GM19455 (cell line): ENCODE data around the gene KIAA1143.

Experiments
- ATAC-seq: cut with Tn5 transposase; IDR thresholded peaks from one replicate; pipeline ENCODE4 v1.9.1; 2021; ENCODE audit not compliant: unreplicated experiment

The KIAA1143 gene

DNA sequence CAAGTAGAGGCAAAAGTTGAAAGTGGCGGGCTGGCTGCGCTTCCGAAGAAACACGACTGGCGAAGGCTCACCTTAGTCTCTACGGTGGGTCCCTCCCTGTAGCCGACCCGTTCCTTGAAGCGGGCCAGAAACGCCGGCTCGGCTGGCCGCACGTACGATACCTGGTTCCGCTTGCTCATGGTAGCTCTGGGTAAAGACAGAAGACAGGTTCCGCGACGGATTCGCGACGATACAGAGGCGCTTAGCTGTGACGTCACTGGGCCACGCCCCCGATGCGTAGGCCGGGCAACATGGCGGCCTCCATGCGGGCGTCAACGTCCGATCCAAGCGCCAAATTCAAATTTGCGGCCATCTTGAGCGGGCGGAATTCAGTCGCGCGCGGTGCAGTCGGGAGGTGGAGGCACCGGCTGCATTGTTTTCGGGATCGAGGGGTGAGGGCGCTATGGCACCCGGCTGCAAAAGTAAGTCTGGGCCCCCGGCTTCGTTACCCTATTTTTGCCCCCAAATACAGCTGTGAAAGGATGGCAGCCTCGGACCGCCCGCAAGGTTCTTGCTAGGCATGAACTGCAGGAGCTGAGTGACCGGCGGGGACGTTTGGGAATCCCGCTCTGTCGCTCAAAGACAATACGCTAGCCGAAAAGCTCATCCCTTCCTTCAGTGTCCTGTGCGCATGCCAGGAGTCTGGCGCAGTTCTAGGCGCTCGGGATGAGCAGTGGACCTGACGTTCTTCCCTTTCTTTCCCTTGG is at the start of gene KIAA1143, which contains the start of gene KIF15:
Gene KIAA1143, minus strand, starts transcription at position 196 of the 746 bp plus-strand sequence. Its CDS starts 17 bp downstream, at position 179.
Gene KIF15, plus strand, starts transcription at position 371 of the 746 bp plus-strand sequence. Its CDS starts 72 bp downstream, at position 443.
- ATAC-seq: peak; percentile 90

DNA sequence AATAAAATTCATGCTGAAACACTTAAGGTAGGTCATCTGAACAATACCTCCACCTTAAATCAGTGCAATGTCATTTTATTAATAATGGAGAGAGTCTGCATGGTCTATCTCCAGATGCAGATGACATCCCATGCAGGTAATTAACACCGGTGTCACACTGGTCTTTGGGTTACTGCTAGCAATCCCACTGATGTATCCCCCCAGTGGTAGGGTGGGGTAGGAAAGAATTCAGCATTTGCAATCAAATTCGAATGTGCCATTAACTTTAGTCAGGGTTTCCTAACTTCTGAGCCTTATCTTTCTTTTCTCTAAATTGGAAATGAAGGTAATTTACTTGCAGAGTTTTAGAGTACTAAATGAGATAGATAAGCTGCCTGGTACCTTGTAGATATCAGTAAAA is 44.5 kb upstream of the KIAA1143 start:
- no peak for ATAC-seq

DNA sequence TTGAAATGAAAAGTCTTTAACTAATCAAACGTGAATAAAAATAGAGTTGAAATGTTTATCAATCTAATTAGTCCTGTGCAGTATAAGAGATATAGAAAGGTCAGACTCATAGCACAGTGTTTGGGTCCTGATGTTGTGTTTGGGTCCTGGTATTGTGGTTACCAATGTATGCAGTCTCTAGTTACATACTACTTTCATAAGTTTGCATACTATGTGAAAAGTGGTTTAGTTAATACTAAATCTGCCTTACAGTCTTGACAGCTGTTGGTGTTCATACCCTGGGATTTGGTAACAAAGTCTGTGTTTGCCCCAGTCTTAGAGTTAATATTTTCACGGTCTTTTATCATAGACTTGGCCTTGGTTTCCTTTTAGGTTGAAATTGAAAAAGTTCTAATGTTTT is 41.9 kb upstream of the KIAA1143 start:
- no peak for ATAC-seq

DNA sequence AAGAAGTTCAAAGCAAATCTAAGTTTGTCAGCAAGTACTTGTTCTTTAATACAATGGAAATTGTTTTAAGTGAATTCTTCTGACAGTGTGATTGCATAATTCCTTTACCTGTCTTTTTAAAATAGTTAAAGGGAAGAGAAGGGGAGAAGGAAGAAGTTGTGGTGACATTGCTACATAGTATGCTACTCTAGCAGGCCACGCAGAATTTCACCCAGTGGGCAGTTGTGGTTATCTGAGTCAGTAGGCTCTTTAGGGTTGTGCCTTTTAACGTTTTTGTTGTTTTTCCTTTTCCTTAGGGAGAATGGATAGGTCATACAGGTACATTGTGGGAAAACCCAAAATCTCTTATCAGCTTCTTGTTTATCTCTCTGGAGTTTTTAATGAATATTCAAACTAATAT is 40.6 kb upstream of the KIAA1143 start:
- no peak for ATAC-seq

DNA sequence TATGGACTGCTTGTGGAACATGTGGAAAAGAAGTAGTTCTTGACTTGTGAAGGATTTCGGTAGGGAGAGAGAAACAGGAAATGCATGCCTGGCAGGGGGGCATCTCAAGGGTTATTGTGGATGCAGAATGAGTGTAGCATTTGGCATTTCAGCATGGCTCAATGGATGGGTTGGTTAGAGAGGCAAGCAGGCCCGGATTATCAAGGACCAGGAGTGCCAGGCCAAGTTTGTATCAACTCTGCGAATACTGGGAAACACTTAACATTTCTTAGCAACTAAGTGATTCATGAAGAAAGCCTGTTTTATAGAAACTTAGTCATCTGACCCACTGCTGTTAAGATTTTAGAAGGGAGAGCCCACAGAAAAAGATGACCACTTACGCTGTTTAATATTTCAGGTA is 33.8 kb upstream of the KIAA1143 start:
- no peak for ATAC-seq

DNA sequence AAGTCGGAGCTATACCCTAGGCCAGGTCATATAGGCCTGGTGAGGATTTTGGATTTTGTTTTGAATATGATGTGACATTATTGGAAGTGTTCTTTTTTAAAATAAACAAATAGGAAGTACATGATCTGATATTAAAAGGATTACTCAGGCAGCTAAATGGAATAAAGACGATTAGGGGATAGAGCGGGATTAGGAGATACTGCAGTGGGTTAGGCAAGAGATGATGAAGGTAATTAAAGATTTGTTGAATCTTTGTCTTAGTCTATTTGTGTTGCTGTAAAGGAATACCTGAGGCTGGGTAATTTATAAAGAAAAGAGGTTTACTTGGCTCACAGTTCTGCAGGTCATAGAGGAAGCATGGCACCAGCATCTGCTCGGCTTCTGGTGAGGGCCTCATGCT is 21.5 kb upstream of the KIAA1143 start:
- ATAC-seq: no peak

DNA sequence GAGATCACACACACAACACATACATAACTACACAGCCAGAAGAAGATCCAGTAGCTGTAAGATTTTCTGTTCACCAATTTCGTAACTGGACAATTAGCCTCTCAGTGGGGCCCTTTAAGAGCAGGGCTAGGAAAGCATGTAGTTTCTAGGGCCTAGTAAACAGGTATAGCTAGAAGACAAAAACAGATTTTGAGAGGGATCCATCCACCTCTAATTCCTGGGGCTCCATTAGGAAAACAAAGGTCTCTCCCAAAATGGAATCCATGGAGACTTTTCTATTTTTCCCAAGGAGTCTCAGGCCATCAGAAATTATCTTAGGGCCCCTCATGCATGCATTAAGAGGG is 10.7 kb upstream of the KIAA1143 start:
- no peak for ATAC-seq

DNA sequence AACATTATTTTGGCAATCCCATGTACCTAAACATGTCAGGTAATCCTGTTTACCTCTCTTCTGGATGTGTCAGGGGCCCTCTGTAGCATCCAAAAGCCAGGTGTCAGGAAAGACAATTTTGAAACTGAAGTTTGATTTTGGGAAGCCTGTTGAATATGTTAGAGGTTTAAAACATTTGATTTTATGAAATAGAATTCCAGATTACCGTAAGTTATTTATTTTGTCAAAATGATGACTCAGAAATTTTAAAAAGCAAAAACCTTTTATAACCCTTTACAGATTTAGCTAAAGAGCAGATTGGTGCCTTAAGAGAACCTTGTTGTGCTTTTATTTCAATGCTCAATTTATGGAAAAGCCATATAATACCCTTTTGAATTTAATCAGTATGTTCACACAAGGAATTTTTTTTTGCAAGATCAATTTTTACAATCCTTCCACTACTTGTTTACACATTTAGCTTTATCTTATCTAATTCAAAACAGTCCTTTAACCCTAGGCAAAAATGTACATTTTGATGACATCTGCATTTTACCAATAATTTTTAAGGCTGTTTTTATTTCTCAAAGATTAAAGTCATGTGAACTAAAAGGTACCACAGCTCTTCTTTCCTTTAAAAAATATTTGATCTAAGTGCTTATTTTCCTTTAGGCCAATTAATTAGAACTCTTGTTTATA is 10.1 kb upstream of the KIAA1143 start:
- no peak for ATAC-seq

DNA sequence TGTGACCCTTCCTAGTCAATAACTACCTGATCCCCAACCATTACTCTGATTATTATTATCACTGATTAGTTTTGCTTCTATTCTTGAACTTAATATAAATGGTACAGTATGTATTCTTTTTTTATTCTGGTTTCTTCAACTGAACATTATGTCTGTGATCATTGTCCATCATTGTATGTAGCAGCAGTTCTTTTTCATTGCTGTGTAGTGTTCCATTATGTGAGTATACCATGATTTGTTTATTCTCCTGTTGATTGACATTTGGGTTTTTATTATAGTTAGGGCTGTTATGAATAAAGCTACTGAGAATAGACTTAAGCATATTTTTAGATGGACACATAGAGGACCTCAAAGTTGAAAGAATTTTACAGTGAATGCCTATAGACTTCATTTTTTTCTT is 2.8 kb upstream of the KIAA1143 start:
- no peak for ATAC-seq

DNA sequence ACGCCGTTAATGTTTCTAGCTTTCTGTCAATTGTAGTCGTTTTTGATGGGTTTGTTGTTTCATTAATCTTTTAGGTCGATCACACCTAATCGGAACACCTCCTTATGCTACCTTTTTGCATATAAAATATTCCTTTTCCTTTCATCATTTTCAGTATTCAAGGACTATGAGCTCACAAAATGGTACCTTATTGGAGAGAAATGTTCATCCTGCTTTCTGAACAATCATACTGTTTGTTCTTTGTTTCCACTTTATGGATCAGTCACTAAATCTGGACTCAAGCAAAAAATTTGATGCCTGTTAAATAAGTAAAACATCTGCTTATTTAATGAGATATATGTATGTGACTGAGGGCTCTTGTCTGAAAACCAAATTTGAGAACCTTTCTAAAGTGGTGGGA is 1.3 kb upstream of the KIAA1143 start:
- ATAC-seq: no peak

DNA sequence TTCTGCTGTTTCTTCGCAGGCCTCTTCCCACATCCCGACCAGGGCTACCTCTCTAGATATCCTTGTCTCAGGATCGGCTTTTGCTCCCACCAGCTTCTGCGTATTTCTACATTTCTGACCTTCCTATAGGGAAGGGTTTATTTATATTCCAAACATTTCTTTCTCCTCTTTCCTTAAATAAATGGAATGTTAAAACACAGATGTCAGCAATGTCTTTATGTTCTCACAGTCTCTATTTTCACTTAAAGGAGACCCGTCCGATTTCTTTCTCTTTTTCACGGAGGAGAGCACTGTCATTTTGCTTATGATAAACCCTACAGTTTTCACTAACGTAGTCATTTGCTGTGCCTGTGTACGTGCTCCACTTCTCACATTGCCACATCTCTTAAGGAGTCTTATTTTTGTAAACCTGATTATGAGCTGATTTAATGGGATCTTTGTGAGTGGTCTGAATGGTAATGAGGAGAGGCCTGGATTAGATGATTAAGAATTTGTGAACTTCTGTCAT is 805 bp upstream of the KIAA1143 start:
- peak; percentile 18 for ATAC-seq

DNA sequence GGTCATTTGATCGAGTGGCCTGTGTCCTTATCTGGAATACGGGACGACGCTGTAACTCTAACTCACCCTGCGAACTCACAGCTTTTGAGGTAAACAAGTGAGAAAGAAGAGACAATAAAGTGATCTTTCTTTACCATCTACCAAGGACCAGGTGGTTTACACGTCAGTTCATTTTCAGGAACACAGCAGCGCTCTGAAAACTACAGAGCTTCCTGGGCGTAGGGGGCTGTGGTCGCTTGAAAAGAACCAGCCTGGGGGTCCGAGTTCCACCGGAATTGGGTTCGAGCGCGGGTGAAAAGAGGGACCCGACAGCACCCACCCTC is 357 bp downstream of the KIAA1143 start:
- no peak for ATAC-seq

DNA sequence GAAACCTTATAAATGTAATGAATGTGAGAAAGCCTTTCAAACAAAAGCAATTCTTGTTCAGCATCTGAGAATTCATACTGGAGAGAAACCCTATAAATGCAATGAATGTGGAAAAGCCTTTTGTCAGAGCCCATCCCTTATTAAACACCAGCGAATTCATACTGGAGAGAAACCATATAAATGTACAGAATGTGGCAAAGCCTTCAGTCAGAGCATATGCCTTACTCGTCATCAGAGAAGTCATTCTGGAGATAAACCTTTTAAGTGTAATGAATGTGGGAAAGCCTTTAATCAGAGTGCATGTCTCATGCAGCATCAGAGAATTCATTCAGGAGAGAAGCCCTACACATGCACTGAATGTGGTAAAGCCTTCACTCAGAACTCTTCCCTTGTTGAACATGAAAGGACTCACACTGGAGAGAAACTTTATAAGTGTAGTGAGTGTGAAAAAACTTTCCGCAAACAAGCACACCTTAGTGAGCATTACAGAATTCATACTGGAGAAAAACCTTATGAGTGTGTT is 26.7 kb downstream of the KIAA1143 start:
- no peak for ATAC-seq

DNA sequence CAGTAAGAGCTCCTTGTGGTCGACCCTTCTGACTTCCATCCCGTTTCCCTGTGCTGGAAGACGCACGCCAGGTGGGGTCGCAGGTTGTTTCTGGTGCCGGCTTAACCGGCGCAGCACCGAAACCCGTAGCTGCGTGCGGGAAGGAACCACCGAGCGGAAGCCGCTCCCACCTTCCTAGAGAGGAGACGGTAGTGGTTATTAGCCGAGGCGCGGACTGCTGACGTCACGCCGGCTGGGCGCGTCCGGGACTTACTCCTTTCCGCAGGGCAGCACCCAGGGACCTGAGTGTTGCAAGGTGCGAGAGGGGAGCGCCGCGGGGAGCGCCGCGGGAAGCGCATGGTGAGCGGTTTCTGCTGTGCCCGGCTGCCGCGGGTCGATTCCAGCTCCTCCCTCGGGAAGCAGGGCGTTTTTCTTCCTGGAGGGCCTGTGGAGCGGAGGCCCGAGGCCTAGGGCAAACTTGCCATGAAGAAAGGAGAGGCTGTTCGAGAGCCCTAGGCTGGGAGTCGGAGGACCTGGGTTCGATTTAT is 32.0 kb downstream of the KIAA1143 start, which contains the start of gene ZNF501:
Gene ZNF501, plus strand, starts transcription at position 252 of the 527 bp plus-strand sequence. CDS start 4,787 bp downstream, outside the sequence.
- ATAC-seq: no peak

DNA sequence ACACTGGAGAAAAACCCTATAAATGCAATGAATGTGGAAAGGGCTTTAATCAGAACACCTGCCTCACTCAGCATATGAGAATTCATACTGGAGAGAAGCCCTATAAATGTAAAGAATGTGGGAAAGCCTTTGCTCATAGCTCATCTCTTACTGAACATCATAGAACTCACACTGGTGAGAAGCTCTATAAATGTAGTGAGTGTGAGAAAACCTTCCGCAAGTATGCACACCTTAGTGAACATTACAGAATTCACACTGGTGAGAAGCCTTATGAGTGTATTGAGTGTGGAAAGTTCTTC is 39.4 kb downstream of the KIAA1143 start:
- no peak for ATAC-seq

DNA sequence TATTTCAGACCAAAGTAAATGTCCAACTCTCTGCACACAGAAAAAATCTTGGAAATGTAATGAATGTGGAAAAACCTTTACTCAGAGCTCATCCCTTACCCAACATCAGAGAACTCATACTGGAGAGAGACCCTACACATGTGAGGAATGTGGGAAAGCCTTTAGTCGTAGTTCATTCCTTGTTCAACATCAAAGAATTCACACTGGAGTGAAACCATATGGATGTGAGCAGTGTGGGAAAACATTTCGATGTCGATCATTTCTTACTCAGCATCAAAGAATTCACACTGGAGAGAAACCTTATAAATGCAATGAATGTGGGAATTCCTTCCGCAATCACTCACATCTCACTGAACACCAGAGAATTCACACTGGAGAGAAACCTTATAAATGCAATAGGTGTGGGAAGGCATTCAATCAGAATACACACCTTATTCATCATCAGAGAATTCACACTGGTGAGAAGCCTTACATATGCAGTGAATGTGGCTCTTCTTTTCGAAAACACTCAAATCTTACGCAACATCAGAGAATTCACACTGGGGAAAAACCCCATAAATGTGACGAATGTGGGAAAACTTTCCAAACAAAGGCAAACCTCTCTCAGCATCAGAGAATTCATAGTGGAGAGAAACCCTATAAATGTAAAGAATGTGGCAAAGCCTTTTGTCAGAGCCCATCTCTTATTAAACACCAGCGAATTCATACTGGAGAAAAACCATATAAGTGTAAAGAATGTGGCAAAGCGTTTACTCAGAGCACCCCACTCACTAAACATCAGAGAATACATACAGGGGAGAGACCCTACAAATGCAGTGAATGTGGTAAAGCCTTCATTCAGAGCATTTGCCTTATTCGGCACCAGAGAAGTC is 40.0 kb downstream of the KIAA1143 start:
- ATAC-seq: no peak

DNA sequence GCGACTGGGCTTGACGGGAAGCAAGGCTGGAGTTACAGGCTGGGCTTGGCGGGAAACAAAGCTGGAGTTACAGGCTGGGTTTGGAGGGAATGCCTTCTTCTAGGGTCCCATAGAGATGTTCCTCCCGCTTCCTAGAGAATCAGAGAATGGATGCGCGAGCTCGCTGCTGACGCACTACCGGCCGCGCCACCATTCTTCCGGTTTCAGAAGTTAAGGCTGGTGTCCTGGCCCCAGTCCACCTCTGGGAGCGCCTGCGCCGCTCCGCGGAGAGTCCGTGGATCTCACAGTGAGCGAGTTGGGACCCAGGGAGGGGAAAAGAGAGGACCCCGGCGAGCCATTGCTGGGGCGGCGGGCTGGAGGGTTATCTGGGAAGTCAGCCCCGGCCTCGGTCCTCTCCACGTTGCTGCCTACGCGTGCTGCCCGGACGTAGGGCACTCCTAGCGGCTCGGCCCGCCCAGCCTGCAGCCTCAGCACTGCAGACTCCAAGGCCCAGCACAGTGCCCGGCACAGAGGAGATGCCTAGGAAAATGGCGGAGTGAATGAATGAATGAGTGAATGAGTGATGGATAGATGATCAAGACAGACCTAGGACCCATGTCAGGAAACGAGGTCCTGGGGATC is 48.9 kb downstream of the KIAA1143 start, which contains the start of gene ZNF502:
Gene ZNF502, plus strand, starts transcription at position 206 of the 621 bp plus-strand sequence. CDS start 7,602 bp downstream, outside the sequence.
- ATAC-seq: no peak
